ENCODE data around the gene TEX51. TPM values are rescaled to one million over a fixed set of nuclear protein-coding genes. Genes with fewer than 3 reads are reported as not detected.

The TEX51 gene
- total and polyA plus RNA-seq, 2 of the 4 experiments (the other 2 are of a cell fraction): not detected

GRCh38 chr2:126908721-126909177, 10.1 kb downstream of the TEX51 start:
- H4K8ac ChIP-seq (ENCODE audit: low read depth in 2 of 2, low read length in 2 of 2): no peak overlapping the region
- no peak overlapping the region for H2AK9ac ChIP-seq (replicated peaks; ENCODE audit: low read depth, low read length, poor library complexity)
- in situ Hi-C loops (cut with MboI; ENCODE audit: low sequenced_read_pairs): no loop called here
- peaks cover 11% of the 10 kb centered on the region; the same call in 1 of the 2 replicates for H3K27me3 ChIP-seq (ENCODE audit: control insufficient read depth, insufficient read depth, low read length)
- no peak overlapping the region for H4K5ac ChIP-seq (ENCODE audit: low read depth, low read length)
- no peak overlapping the region for H2BK15ac ChIP-seq (ENCODE audit: low read depth, low read length)
- no peak overlapping the region for H3K23ac ChIP-seq (ENCODE audit: low read depth, low read length)
- DNase-seq (no peak), ATAC-seq (ENCODE audit: low read depth) (no peak)
- intact Hi-C loops (cut with micrococcal nuclease): no loop called here
- no peaks in the 10 kb centered on the region for H3K9me1 ChIP-seq (ENCODE audit: insufficient read depth, low read length)
- no peak overlapping the region for H2AFZ ChIP-seq (replicated peaks; ENCODE audit: low read length, poor library complexity)
- no peaks in the 10 kb centered on the region for H3K4me1 ChIP-seq (ENCODE audit: control insufficient read depth, insufficient read depth, low read length)
- H3K56ac ChIP-seq (ENCODE audit: extremely low read depth, insufficient read depth, low read length): no peak overlapping the region
- TF ChIP-seq USF2 (IDR thresholded peaks at IDR 0.05; ENCODE audit: low read depth, low read length): no peak
- TF ChIP-seq BHLHE40 (IDR thresholded peaks at IDR 0.05; ENCODE audit: low read depth, low read length): no peak
- TF ChIP-seq CTCF (conservative IDR thresholded peaks at IDR 0.05; ENCODE audit: low read depth, low read length): no peak
- TF ChIP-seq MAFK (IDR thresholded peaks at IDR 0.05; ENCODE audit: low read depth, low read length): no peak
- TF ChIP-seq, protein P1, sequence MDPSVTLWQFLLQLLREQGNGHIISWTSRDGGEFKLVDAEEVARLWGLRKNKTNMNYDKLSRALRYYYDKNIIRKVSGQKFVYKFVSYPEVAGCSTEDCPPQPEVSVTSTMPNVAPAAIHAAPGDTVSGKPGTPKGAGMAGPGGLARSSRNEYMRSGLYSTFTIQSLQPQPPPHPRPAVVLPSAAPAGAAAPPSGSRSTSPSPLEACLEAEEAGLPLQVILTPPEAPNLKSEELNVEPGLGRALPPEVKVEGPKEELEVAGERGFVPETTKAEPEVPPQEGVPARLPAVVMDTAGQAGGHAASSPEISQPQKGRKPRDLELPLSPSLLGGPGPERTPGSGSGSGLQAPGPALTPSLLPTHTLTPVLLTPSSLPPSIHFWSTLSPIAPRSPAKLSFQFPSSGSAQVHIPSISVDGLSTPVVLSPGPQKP (IDR thresholded peaks at IDR 0.05; ENCODE audit: borderline replicate concordance, low read depth, low read length): no peak
- no peak for TF ChIP-seq RAD21 (IDR thresholded peaks at IDR 0.05; ENCODE audit: low read length)
- no peak for TF ChIP-seq MXI1 (IDR thresholded peaks at IDR 0.05; ENCODE audit: borderline replicate concordance, low read depth, low read length)
- no peak for TF ChIP-seq NFE2L2 (IDR thresholded peaks at IDR 0.05; ENCODE audit: low read depth, low read length)
- no peak for TF ChIP-seq SMC3 (IDR thresholded peaks at IDR 0.05; ENCODE audit: low read depth, low read length)
- TF ChIP-seq CEBPB (IDR thresholded peaks at IDR 0.05; ENCODE audit: low read depth, low read length): no peak
- no peak for TF ChIP-seq CHD1 (IDR thresholded peaks at IDR 0.05; ENCODE audit: low read depth, low read length)
- no peak for TF ChIP-seq RCOR1 (IDR thresholded peaks at IDR 0.05; ENCODE audit: insufficient replicate concordance, low read length)
- TF ChIP-seq POLR2A (IDR thresholded peaks at IDR 0.05; ENCODE audit: low read depth, low read length): no peak
- no peak for TF ChIP-seq FOS (IDR thresholded peaks at IDR 0.05; ENCODE audit: low read depth, low read length)
- TF ChIP-seq RFX5 (IDR thresholded peaks at IDR 0.05; ENCODE audit: low read depth, low read length): no peak
- ChIA-PET CTCF (no interaction called here), POLR2A (ENCODE audit: unreplicated experiment) (no interaction called here)
- H3K14ac ChIP-seq (replicated peaks; ENCODE audit: low read depth, low read length): no peak overlapping the region
- H3K9ac ChIP-seq (ENCODE audit: low read depth, low read length): no peak overlapping the region
- no peaks in the 10 kb centered on the region for H4K20me1 ChIP-seq (ENCODE audit: insufficient read depth, low read length)
- H2BK20ac ChIP-seq (ENCODE audit: low read depth, low read length): no peak overlapping the region
- no peak overlapping the region for H3K18ac ChIP-seq (ENCODE audit: low read depth, low read length)
- H3K4ac ChIP-seq (ENCODE audit: low read depth, low read length): no peak overlapping the region
- H3K4me3 ChIP-seq (ENCODE audit: insufficient read depth, low read depth, low read length): no peak overlapping the region
- H3K27ac ChIP-seq (ENCODE audit: insufficient read depth, low read length): no peak overlapping the region
- H2BK120ac ChIP-seq (ENCODE audit: low read depth, low read length): no peak overlapping the region
- H3K4me2 ChIP-seq (ENCODE audit: low read depth, low read length): no peak overlapping the region
- dilution Hi-C loops (cut with HindIII; ENCODE audit: low sequenced_read_pairs, unreplicated experiment): no loop called here
- WGBS, 2 experiments (ENCODE audit: extremely low coverage in 2 of 2, insufficient read length in 1 of 2): no CpG with 5 or more reads among the region's 10 CpGs
- H2AK5ac ChIP-seq (ENCODE audit: low read depth, low read length): no peak overlapping the region
- no peak overlapping the region for H2BK5ac ChIP-seq (ENCODE audit: low read depth, low read length, poor library complexity, severe bottlenecking)
- no peaks in the 10 kb centered on the region for H3K36me3 ChIP-seq (ENCODE audit: control insufficient read depth, insufficient read depth, low read length)
- H3K9me3 ChIP-seq (ENCODE audit: control insufficient read depth, insufficient read depth, low read length): no peaks in the 10 kb centered on the region
- no TSS peak for BruUV-seq (replicated peaks)
- H4K91ac ChIP-seq (ENCODE audit: insufficient read depth, low read depth, low read length): no peak overlapping the region
- H3K79me1 ChIP-seq (ENCODE audit: low read depth in 1 of 2, low read length in 2 of 2): no peaks in the 10 kb centered on the region

All from IMR-90 (cell line).